ENCODE measurements around the gene MYO10. TPM values are rescaled to one million over a fixed set of nuclear protein-coding genes. Genes with fewer than 3 reads are reported as not detected.

The MYO10 gene
- total RNA-seq, 1 donor from 2014 or later: 1.0 TPM

- no peak overlapping the region for H3K27ac Mint-ChIP-seq
- no peak overlapping the region for H3K4me3 Mint-ChIP-seq (ENCODE audit: low read depth)
- no peaks in the 10 kb centered on the region for H3K27me3 Mint-ChIP-seq (ENCODE audit: low read depth)
- DNase-seq (ENCODE audit: low spot score): no peak
- no peaks in the 10 kb centered on the region for H3K4me1 Mint-ChIP-seq (ENCODE audit: low read depth)
- no peaks in the 10 kb centered on the region for H3K36me3 Mint-ChIP-seq (ENCODE audit: low read depth)
- no peaks in the 10 kb centered on the region for H3K9me3 Mint-ChIP-seq
- intact Hi-C loops (cut with micrococcal nuclease): no loop called here
Measured at GRCh38 chr5:16826379-16827125, 109.5 kb downstream of the MYO10 start.

- H3K9me3 Mint-ChIP-seq: no peaks in the 10 kb centered on the region
- H3K36me3 Mint-ChIP-seq (ENCODE audit: low read depth): no peaks in the 10 kb centered on the region
- H3K4me3 Mint-ChIP-seq (ENCODE audit: low read depth): no peak overlapping the region
- intact Hi-C loops (cut with micrococcal nuclease): no loop called here
- DNase-seq (ENCODE audit: low spot score): no peak
- no peak overlapping the region for H3K27ac Mint-ChIP-seq
- no peaks in the 10 kb centered on the region for H3K27me3 Mint-ChIP-seq (ENCODE audit: low read depth)
- no peaks in the 10 kb centered on the region for H3K4me1 Mint-ChIP-seq (ENCODE audit: low read depth)
Measured at GRCh38 chr5:16819522-16820167, 116.4 kb downstream of the MYO10 start.

- H3K27ac Mint-ChIP-seq: no peak overlapping the region
- H3K4me3 Mint-ChIP-seq (ENCODE audit: low read depth): no peak overlapping the region
- H3K4me1 Mint-ChIP-seq (ENCODE audit: low read depth): no peaks in the 10 kb centered on the region
- H3K36me3 Mint-ChIP-seq (ENCODE audit: low read depth): no peaks in the 10 kb centered on the region
- no peak for DNase-seq (ENCODE audit: low spot score)
- intact Hi-C loops (cut with micrococcal nuclease): no loop called here
- H3K9me3 Mint-ChIP-seq: no peaks in the 10 kb centered on the region
- H3K27me3 Mint-ChIP-seq (ENCODE audit: low read depth): no peaks in the 10 kb centered on the region
Measured at GRCh38 chr5:16815432-16815831, 120.7 kb downstream of the MYO10 start.

DNA sequence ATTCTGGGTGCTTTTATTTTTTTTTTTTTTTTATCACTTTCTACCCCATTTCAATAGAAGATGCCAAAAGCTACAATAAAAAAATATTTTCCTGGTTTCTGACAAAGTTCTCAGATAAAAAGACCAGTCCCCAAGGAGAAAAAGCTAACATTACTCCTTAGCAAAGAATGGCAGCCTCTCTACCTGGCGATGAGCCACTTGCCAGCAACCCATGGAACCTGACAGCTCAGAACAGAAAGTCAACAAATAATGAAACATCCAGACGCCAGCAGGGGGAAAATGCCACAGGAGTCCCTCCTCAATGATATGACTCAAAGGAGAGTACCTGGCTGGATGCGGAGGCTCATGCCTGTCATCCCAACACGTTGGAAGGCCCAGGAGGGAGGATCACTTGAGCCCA is 123.2 kb downstream of the MYO10 start:
- Mint-ChIP-seq H3K36me3 (ENCODE audit: low read depth) (no peaks in the 10 kb centered on the region), H3K9me3 (no peaks in the 10 kb centered on the region), H3K4me3 (ENCODE audit: low read depth) (no peak overlapping the region), H3K4me1 (ENCODE audit: low read depth) (no peaks in the 10 kb centered on the region), H3K27ac (no peak overlapping the region), H3K27me3 (ENCODE audit: low read depth) (no peaks in the 10 kb centered on the region)
- DNase-seq (ENCODE audit: low spot score): no peak
- intact Hi-C loops (cut with micrococcal nuclease): no loop called here

DNA sequence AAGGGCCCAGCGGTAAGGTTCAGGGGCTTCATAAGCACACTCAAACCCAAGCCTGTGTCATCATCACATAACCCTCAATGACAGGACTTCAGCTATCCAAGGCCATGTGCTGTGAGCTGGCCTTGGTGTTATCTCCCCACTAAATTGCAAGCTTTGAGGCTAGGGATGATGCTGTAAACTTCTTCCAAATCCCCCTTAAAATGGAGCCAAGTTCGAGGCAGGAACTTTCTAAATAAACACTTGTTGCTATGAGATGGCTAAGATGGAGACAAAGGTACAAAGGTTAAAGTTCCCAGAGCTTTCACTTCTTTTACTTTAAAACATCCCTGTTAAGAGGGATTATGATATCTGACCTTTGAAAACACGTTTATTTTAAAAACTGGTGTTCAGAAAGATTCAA is 123.6 kb downstream of the MYO10 start:
- no peaks in the 10 kb centered on the region for H3K27me3 Mint-ChIP-seq (ENCODE audit: low read depth)
- intact Hi-C loops (cut with micrococcal nuclease): no loop called here
- no peak overlapping the region for H3K27ac Mint-ChIP-seq
- no peaks in the 10 kb centered on the region for H3K4me1 Mint-ChIP-seq (ENCODE audit: low read depth)
- no peak overlapping the region for H3K4me3 Mint-ChIP-seq (ENCODE audit: low read depth)
- no peaks in the 10 kb centered on the region for H3K36me3 Mint-ChIP-seq (ENCODE audit: low read depth)
- no peak for DNase-seq (ENCODE audit: low spot score)
- H3K9me3 Mint-ChIP-seq: no peaks in the 10 kb centered on the region

DNA sequence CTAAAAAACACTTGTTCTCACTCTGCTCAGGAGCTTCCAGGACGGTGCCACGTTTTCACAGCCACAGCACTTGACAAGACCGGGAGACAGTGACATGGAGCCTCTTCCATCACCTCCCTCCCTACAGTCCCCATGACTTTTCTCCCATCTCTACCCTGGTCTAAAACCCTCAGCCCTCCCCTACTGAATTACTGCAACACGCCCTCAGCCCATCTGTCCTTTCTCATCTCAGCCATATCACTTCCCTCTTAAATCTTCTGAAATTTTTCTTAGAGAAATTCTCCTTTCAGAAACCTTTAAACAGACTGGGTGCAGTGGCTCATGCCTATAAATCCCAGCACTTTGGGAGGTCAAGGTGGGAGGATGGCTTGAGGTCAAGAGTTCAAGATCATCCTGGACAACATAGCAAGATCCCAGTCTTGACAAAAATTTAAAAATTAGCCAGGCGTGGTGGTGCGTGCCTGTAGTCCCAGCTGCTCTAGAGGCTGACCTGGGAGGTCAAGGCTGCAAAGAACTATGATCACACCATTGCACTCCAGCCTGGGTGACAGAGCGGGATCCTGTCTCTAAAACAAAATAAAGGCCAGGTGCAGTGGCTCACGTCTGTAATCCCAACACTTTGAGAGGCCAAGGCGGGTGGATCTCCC is 125.8 kb downstream of the MYO10 start:
- H3K4me1 Mint-ChIP-seq (ENCODE audit: low read depth): no peaks in the 10 kb centered on the region
- H3K36me3 Mint-ChIP-seq (ENCODE audit: low read depth): no peaks in the 10 kb centered on the region
- no peak for DNase-seq (ENCODE audit: low spot score)
- intact Hi-C loops (cut with micrococcal nuclease): no loop called here
- no peak overlapping the region for H3K27ac Mint-ChIP-seq
- no peaks in the 10 kb centered on the region for H3K27me3 Mint-ChIP-seq (ENCODE audit: low read depth)
- H3K4me3 Mint-ChIP-seq (ENCODE audit: low read depth): no peak overlapping the region
- H3K9me3 Mint-ChIP-seq: no peaks in the 10 kb centered on the region

DNA sequence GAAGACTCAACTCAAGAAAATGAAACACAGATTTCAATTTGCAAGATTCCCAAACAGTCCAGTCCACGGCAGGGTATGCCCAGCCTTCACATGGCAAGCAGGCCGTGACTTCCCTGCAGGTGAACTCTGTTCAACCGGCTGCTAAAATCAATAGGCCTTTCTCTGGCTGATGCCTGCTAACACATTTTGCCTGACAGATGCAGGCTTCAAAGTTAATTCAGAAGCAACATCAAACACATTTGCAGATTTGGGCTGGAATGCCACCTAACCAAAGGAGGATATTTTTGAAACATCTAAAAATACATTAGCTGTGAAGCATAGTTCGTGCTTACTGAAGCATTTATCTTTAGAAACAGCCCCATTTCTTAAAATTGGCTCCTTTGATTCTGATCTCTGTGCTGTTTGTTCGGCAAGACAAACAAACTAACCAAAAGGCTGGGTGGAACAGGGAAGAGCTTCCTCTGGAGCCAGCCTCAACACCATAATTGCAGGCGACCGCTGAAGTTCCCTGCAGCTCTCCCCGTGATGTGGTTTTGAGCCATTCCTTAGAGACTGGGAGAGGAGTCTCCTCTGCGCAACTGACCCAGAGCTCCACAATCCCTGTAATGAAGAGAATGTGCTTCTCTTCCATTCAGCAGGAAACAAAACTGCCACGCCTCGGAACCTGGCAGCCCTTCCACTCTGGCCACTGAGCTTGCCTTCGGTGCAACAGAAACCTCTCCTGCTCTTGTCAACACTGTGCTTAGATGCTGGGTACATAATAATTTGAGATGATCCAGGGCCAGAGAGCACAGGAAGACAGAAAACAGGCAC is 126.5 kb downstream of the MYO10 start:
- H3K4me3 Mint-ChIP-seq (ENCODE audit: low read depth): no peak overlapping the region
- H3K27ac Mint-ChIP-seq: no peak overlapping the region
- intact Hi-C loops (cut with micrococcal nuclease): no loop called here
- no peaks in the 10 kb centered on the region for H3K9me3 Mint-ChIP-seq
- DNase-seq (ENCODE audit: low spot score): no peak
- no peaks in the 10 kb centered on the region for H3K27me3 Mint-ChIP-seq (ENCODE audit: low read depth)
- no peaks in the 10 kb centered on the region for H3K4me1 Mint-ChIP-seq (ENCODE audit: low read depth)
- H3K36me3 Mint-ChIP-seq (ENCODE audit: low read depth): no peaks in the 10 kb centered on the region

GRCh38 chr5:16809010-16809394 is 127.1 kb downstream of the MYO10 start:
- Mint-ChIP-seq H3K27ac (no peak overlapping the region), H3K27me3 (ENCODE audit: low read depth) (no peaks in the 10 kb centered on the region), H3K4me1 (ENCODE audit: low read depth) (no peaks in the 10 kb centered on the region), H3K4me3 (ENCODE audit: low read depth) (no peak overlapping the region), H3K36me3 (ENCODE audit: low read depth) (no peaks in the 10 kb centered on the region), H3K9me3 (no peaks in the 10 kb centered on the region)
- no peak for DNase-seq (ENCODE audit: low spot score)
- intact Hi-C loops (cut with micrococcal nuclease): no loop called here

DNA sequence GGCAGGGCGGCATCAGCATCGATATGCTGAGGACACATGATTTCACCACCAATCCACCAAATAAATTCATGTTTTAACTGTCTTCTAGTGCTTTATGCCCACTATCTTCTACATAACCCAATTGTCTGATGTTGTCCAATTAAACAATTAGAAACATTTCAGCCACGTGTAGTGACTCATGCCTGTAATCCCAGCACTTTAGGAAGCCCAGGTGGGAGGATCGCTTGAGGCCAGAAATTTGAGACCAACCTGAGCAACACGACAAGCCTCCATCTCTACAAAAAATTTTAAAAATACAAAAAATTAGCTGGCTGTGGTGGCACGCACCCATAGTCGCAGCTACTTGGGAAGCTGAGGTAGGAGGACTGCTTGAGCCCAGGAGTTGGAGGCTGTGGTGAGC is 128.1 kb downstream of the MYO10 start:
- intact Hi-C loops (cut with micrococcal nuclease): no loop called here
- Mint-ChIP-seq H3K4me1 (ENCODE audit: low read depth) (no peaks in the 10 kb centered on the region), H3K9me3 (no peaks in the 10 kb centered on the region)

DNA sequence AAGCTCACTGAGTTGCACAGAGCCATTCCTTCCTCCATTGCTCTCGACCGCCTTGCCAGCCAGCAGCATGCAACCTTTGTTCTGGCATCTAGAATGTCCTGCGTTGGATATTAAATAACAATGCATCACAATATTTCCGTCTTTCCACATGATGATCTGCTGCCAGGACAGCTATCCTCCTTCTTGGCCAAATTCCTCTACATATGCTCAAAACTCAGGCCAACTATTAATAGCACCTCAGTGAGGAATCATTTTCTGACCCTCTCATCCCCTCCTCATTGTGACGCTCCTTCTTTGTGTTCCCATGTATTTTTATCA is 128.6 kb downstream of the MYO10 start:
- H3K27ac Mint-ChIP-seq: no peak overlapping the region
- H3K9me3 Mint-ChIP-seq: no peaks in the 10 kb centered on the region
- no peak for DNase-seq (ENCODE audit: low spot score)
- H3K4me3 Mint-ChIP-seq (ENCODE audit: low read depth): no peak overlapping the region
- no peaks in the 10 kb centered on the region for H3K27me3 Mint-ChIP-seq (ENCODE audit: low read depth)
- intact Hi-C loops (cut with micrococcal nuclease): no loop called here
- no peaks in the 10 kb centered on the region for H3K36me3 Mint-ChIP-seq (ENCODE audit: low read depth)
- no peaks in the 10 kb centered on the region for H3K4me1 Mint-ChIP-seq (ENCODE audit: low read depth)

More for the DNA sequence above, 128.1 kb downstream of the MYO10 start:
- no peaks in the 10 kb centered on the region for H3K36me3 Mint-ChIP-seq (ENCODE audit: low read depth)
- DNase-seq (ENCODE audit: low spot score): no peak
- H3K4me3 Mint-ChIP-seq (ENCODE audit: low read depth): no peak overlapping the region
- no peak overlapping the region for H3K27ac Mint-ChIP-seq
- H3K27me3 Mint-ChIP-seq (ENCODE audit: low read depth): no peaks in the 10 kb centered on the region

DNA sequence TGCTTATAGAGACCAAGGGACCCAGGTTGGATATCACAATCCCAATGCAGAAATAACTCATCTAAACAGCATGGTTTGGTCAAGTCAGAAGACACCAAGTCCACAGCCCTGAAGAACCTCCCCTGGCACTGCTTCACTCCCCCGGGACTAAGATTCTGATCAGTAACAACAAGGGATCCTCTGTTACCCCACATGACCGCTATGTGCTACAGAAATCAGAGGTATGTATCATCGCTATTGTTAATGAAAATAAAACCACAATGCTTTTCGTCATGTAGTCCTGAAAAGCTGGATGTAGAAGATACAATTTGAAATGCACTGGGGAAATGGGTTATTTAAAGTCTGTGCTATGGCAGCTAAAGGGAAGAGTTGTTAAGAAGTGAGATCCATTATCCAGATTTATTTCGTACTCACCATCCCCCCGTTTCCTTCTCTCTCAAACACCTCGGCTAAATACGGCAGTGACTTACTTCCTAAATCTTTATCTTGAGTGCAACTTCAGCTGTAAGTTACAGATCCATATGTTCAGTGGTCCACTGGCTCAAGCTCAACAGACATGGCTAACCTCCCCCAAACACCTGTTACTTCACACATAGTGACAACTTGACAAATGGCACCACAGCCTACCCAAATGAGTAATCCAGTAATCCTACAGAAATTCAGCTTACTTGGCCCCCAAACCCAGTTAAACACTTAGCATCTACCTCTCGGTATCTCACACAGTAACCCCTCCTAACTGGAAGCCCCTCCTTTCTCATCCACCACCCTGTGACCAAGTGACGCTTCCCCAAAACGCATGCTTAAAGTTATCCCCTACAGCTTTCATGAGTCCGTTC is 129.2 kb downstream of the MYO10 start:
- intact Hi-C loops (cut with micrococcal nuclease): no loop called here
- Mint-ChIP-seq H3K27ac (no peak overlapping the region), H3K36me3 (ENCODE audit: low read depth) (no peaks in the 10 kb centered on the region), H3K9me3 (no peaks in the 10 kb centered on the region), H3K4me1 (ENCODE audit: low read depth) (no peaks in the 10 kb centered on the region), H3K4me3 (ENCODE audit: low read depth) (no peak overlapping the region), H3K27me3 (ENCODE audit: low read depth) (no peaks in the 10 kb centered on the region)
- no peak for DNase-seq (ENCODE audit: low spot score)

GRCh38 chr5:16805486-16805885 is 130.6 kb downstream of the MYO10 start:
- H3K36me3 Mint-ChIP-seq (ENCODE audit: low read depth): no peaks in the 10 kb centered on the region
- no peak overlapping the region for H3K4me3 Mint-ChIP-seq (ENCODE audit: low read depth)
- intact Hi-C loops (cut with micrococcal nuclease): no loop called here
- no peak overlapping the region for H3K27ac Mint-ChIP-seq
- no peaks in the 10 kb centered on the region for H3K4me1 Mint-ChIP-seq (ENCODE audit: low read depth)
- no peaks in the 10 kb centered on the region for H3K27me3 Mint-ChIP-seq (ENCODE audit: low read depth)
- no peak for DNase-seq (ENCODE audit: low spot score)
- H3K9me3 Mint-ChIP-seq: no peaks in the 10 kb centered on the region

Data from activated T-helper 2 cell treated with anti-CD3 and anti-CD28 coated beads, Interferon-gamma antibody, Interleukin-2, Interleukin-4, amounts not matched to agents 10 μg/mL and 5 μg/mL and 100 μg/mL, durations not matched to agents 14 hours and 24 hours and 36 hours (primary cell).